IMR-90 (cell line): ENCODE measurements around the gene MAGI2. TPM values are rescaled to one million over a fixed set of nuclear protein-coding genes. Genes with fewer than 3 reads are reported as not detected.

Source experiments
- ATAC-seq: fragments of 200-7000 bp; cut with Tn5 transposase; 2 replicates; pipeline ENCODE4 v1.9.1; 2020; ENCODE audit warnings: low read depth, mild to moderate bottlenecking, moderate library complexity
- BruUV-seq: library from RNA; stranded (reverse); fragments of 400-500 nt; replicated peaks from 2 replicates; lab custom pipeline; 2021; lab: Mats Ljungman, UMichigan
- CTCF ChIA-PET: fragments of 300-600 bp; formaldehyde crosslinking; extraction: SDS; loops from one replicate; lab custom pipeline; 2021; ENCODE audit warnings: antibody characterized with exemption; lab: Yijun Ruan, JAX
- POLR2A ChIA-PET: fragments of 300-600 bp; sonication (Branson Sonifier 250); formaldehyde crosslinking; loops from one replicate; lab custom pipeline; 2022; ENCODE audit warnings: antibody characterized with exemption; ENCODE audit not compliant: unreplicated experiment; lab: Charles Lee
- DNase-seq: peaks from one replicate; pipeline ENCODE4 v3.0.0; 2013
- H2AFZ ChIP-seq: replicated peaks from 2 replicates; pipeline ENCODE3; 2013; ENCODE audit warnings: low read length, mild to moderate bottlenecking; ENCODE audit not compliant: poor library complexity
- H2AK5ac ChIP-seq: 2 replicates; pipeline ENCODE4 v1.6.1; 2013; ENCODE audit warnings: low read depth, low read length, inconsistent platforms
- H2AK9ac ChIP-seq: replicated peaks from 2 replicates; pipeline ENCODE3; 2013; ENCODE audit warnings: mild to moderate bottlenecking, low read depth, low read length, moderate library complexity; ENCODE audit not compliant: poor library complexity
- H2BK120ac ChIP-seq: 2 replicates; pipeline ENCODE4 v1.6.1; 2013; ENCODE audit warnings: low read depth, low read length, inconsistent platforms
- H2BK15ac ChIP-seq: 3 replicates; pipeline ENCODE4 v1.6.1; 2013; ENCODE audit warnings: low read depth, low read length, inconsistent platforms
- H2BK20ac ChIP-seq: 2 replicates; pipeline ENCODE4 v1.6.1; 2013; ENCODE audit warnings: low read depth, mild to moderate bottlenecking, inconsistent platforms, low read length, moderate library complexity
- H2BK5ac ChIP-seq: 2 replicates; pipeline ENCODE4 v1.6.1; 2013; ENCODE audit warnings: mild to moderate bottlenecking, low read depth, low read length, inconsistent platforms; ENCODE audit not compliant: poor library complexity, severe bottlenecking
- H3K14ac ChIP-seq: replicated peaks from 2 replicates; pipeline ENCODE4 v1.6.1; 2013; ENCODE audit warnings: low read depth, low read length, inconsistent platforms
- H3K18ac ChIP-seq: 2 replicates; pipeline ENCODE4 v1.6.1; 2013; ENCODE audit warnings: low read depth, low read length, control low read depth
- H3K23ac ChIP-seq: 2 replicates; pipeline ENCODE4 v1.6.1; 2013; ENCODE audit warnings: low read depth, low read length, inconsistent platforms
- H3K27ac ChIP-seq: 2 replicates; pipeline ENCODE4 v1.5.1; 2013; ENCODE audit warnings: mild to moderate bottlenecking, control low read depth, low read length; ENCODE audit not compliant: insufficient read depth
- H3K27me3 ChIP-seq: 2 replicates; pipeline ENCODE4 v1.6.1; 2013; ENCODE audit warnings: low read length; ENCODE audit not compliant: control insufficient read depth, insufficient read depth
- H3K36me3 ChIP-seq: 2 replicates; pipeline ENCODE4 v1.6.1; 2013; ENCODE audit warnings: low read length, mixed read lengths; ENCODE audit not compliant: control insufficient read depth, insufficient read depth
- H3K4ac ChIP-seq: 2 replicates; pipeline ENCODE4 v1.6.1; 2013; ENCODE audit warnings: low read depth, low read length, inconsistent platforms
- H3K4me1 ChIP-seq: 2 replicates; pipeline ENCODE4 v1.6.1; 2013; ENCODE audit warnings: low read length, mixed read lengths; ENCODE audit not compliant: control insufficient read depth, insufficient read depth
- H3K4me2 ChIP-seq: 2 replicates; pipeline ENCODE4 v1.6.1; 2013; ENCODE audit warnings: low read depth, mild to moderate bottlenecking, control low read depth, low read length, moderate library complexity
- H3K4me3 ChIP-seq: 2 replicates; pipeline ENCODE4 v1.5.1; 2013; ENCODE audit warnings: low read depth, mild to moderate bottlenecking, control low read depth, low read length, moderate library complexity; ENCODE audit not compliant: insufficient read depth
- H3K56ac ChIP-seq: 2 replicates; pipeline ENCODE4 v1.6.1; 2013; ENCODE audit warnings: low read length, inconsistent platforms; ENCODE audit not compliant: insufficient read depth; ENCODE audit errors: extremely low read depth
- H3K79me1 ChIP-seq, 2 experiments: 2 replicates each; pipeline ENCODE4 v1.6.1; 2013; ENCODE audit warnings: low read length in 2 of 2, inconsistent platforms in 1 of 2, low read depth in 1 of 2
- H3K9ac ChIP-seq: 2 replicates; pipeline ENCODE4 v1.6.1; 2013; ENCODE audit warnings: low read depth, low read length, control low read depth
- H3K9me1 ChIP-seq: 2 replicates; pipeline ENCODE4 v1.6.1; 2013; ENCODE audit warnings: low read length, inconsistent platforms; ENCODE audit not compliant: insufficient read depth
- H3K9me3 ChIP-seq: 2 replicates; pipeline ENCODE4 v1.6.1; 2013; ENCODE audit warnings: low read length; ENCODE audit not compliant: control insufficient read depth, insufficient read depth
- H4K20me1 ChIP-seq: 2 replicates; pipeline ENCODE4 v1.6.1; 2013; ENCODE audit warnings: low read length, inconsistent platforms; ENCODE audit not compliant: insufficient read depth
- H4K5ac ChIP-seq: 2 replicates; pipeline ENCODE4 v1.6.1; 2013; ENCODE audit warnings: mild to moderate bottlenecking, low read depth, low read length, control low read depth
- H4K8ac ChIP-seq, 2 experiments: 2 replicates each; pipeline ENCODE4 v1.6.1; 2013; ENCODE audit warnings: low read depth in 2 of 2, low read length in 2 of 2, control low read depth in 1 of 2, inconsistent platforms in 1 of 2
- H4K91ac ChIP-seq: 2 replicates; pipeline ENCODE4 v1.6.1; 2013; ENCODE audit warnings: low read depth, low read length, inconsistent platforms; ENCODE audit not compliant: insufficient read depth
- FOS ChIP-seq: fragments of 150-350 bp; IDR thresholded peaks from 2 replicates; pipeline ENCODE4 v1.6.1; 2016; ENCODE audit warnings: low read depth, low read length
- MAZ ChIP-seq: IDR thresholded peaks from 2 replicates; pipeline ENCODE4 v1.6.1; 2012; ENCODE audit warnings: low read depth, mild to moderate bottlenecking, low read length, improper control_type of control experiment, moderate library complexity, borderline replicate concordance
- WGBS, 2 experiments: methylation state at CpG; one replicate each; pipeline versions ENCODE4 v1.1.5 to v1.1.7; 2013; ENCODE audit warnings: missing lambda C conversion rate in 2 of 2; ENCODE audit not compliant: insufficient read length in 1 of 2; ENCODE audit errors: extremely low coverage in 2 of 2; 5-methylcytosine and 5-hydroxymethylcytosine counted together
- dilution Hi-C: fragments of 300-500 bp; cut with HindIII; formaldehyde crosslinking; loops from one replicate; pipeline ENCODE4 v1.14.3; 2018; ENCODE audit warnings: low sequenced_read_pairs; ENCODE audit not compliant: unreplicated experiment
- in situ Hi-C: fragments of 300-500 bp; cut with MboI; formaldehyde crosslinking; loops from 3 replicates; pipeline ENCODE4 v1.14.3; 2019; ENCODE audit warnings: low sequenced_read_pairs, inconsistent platforms, mixed read lengths
- intact Hi-C: fragments of 100-400 bp; cut with micrococcal nuclease; formaldehyde crosslinking; loops from 2 replicates; pipeline ENCODE4 v1.10.0; 2022
- polyA plus RNA-seq, 3 experiments: library from polyadenylated mRNA; depleted of rRNA; stranded (reverse); fragments of >200 nt; gene quantifications; 2 replicates each; pipeline ENCODE4 v1.2.3, GENCODE V29; 2012; ENCODE audit warnings: low replicate concordance in 1 of 3
- total RNA-seq: library from RNA; depleted of rRNA; stranded (reverse); fragments of >200 nt; gene quantifications from 2 replicates; pipeline ENCODE4 v1.2.3, GENCODE V29; 2012

Gene MAGI2
- total and polyA plus RNA-seq, 2 of the 4 experiments (the other 2 are of a cell fraction): 2.5 to 17.9 TPM

DNA sequence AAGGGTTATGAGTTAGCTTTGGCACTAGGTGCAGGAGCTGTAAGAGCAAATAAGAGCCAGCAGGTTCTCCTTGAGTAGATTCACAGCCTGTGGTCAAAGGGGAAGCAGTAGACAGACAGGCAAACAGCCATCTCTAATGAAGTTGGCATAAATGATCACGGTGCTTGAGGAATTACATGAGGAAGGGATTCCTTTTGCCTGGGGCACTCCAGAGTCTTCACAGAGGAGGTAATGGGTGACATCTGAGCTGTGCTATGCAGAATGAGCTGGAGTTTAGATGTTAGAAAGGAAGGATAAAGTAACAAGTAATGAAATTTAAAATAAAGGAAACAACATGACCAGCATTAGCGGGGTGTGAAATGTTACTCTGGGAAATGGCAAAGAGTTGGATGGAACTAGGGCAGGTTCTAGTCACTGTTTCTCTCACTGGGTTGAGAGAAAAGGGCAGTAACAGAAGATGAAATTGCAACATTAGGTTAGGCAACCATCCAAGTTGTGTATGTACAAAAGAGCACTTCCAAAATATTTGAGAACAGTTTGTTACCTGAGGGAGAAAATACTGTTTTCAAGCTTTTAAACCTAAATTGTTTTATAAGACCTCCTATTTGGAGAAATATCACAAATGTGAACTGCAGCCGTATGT, 1041.1 kb downstream of the MAGI2 start:
- H3K79me1 ChIP-seq: no peaks in the 10 kb centered on the region
- no peak overlapping the region for H2BK15ac ChIP-seq
- no peak overlapping the region for H2AK5ac ChIP-seq
- in situ Hi-C loops: no loop called here
- H3K36me3 ChIP-seq: no peaks in the 10 kb centered on the region
- WGBS, 2 experiments: 90% methylated on average over 2 of the region's 3 CpGs; no CpG with 5 or more reads in 1 of the 2 experiments
- H3K27me3 ChIP-seq: no peaks in the 10 kb centered on the region
- H3K18ac ChIP-seq: no peak overlapping the region
- no peak overlapping the region for H3K4ac ChIP-seq
- no peak overlapping the region for H3K56ac ChIP-seq
- H2BK120ac ChIP-seq: no peak overlapping the region
- ChIA-PET POLR2A (interaction anchor here (0.6 kb wide), 1 partner anchor 8 kb away, joined by 7 read pairs; no protein-coding TSS in a partner anchor), CTCF (interaction anchor here (1.1 kb wide), 1 partner anchor 13 kb away, joined by 3 read pairs; no protein-coding TSS in a partner anchor)
- no peaks in the 10 kb centered on the region for H4K20me1 ChIP-seq
- no peak; the same call in 1 of the 2 replicates for ATAC-seq
- H3K9me1 ChIP-seq: no peaks in the 10 kb centered on the region
- H3K4me2 ChIP-seq: no peak overlapping the region
- BruUV-seq: no TSS peak
- no peak overlapping the region for H4K8ac ChIP-seq
- H3K4me3 ChIP-seq: no peak overlapping the region
- dilution Hi-C loops: no loop called here
- H3K9me3 ChIP-seq: peaks cover 2% of the 10 kb centered on the region; the same call in 1 of the 2 replicates
- no peak overlapping the region for H2AK9ac ChIP-seq
- H4K5ac ChIP-seq: no peak overlapping the region
- H2AFZ ChIP-seq: no peak overlapping the region
- no peak overlapping the region for H3K9ac ChIP-seq
- H2BK5ac ChIP-seq: no peak overlapping the region
- H3K14ac ChIP-seq: no peak overlapping the region
- DNase-seq: no peak
- H2BK20ac ChIP-seq: no peak overlapping the region
- no peaks in the 10 kb centered on the region for H3K4me1 ChIP-seq
- H4K91ac ChIP-seq: no peak overlapping the region
- no peak overlapping the region for H3K23ac ChIP-seq
- no peak overlapping the region for H3K27ac ChIP-seq
- intact Hi-C loops: no loop called here
- TF ChIP-seq MAZ: no peak
- no peak for TF ChIP-seq FOS
